ENCODE results near the gene CSGALNACT2.
"Not testable (repeated sequence)": the region's sequence is repeated elsewhere in the genome, so short reads cannot be mapped to it uniquely, and the experiment has no call there.

The CSGALNACT2 gene

GRCh38 chr10:43145311-43145710 is 7.1 kb downstream of the CSGALNACT2 start:
- no peak for DNase-seq (ENCODE audit: low read depth, low spot score)

GRCh38 chr10:43145936-43146335 is 7.7 kb downstream of the CSGALNACT2 start:
- DNase-seq (ENCODE audit: low read depth, low spot score) = not testable (repeated sequence)

- no peak for DNase-seq (ENCODE audit: low read depth, low spot score)
Measured at GRCh38 chr10:43151371-43151770, 13.1 kb downstream of the CSGALNACT2 start.

- no peak for DNase-seq (ENCODE audit: low read depth, low spot score)
Measured at GRCh38 chr10:43153901-43154300, 15.7 kb downstream of the CSGALNACT2 start.

GRCh38 chr10:43155221-43155620 is 17.0 kb downstream of the CSGALNACT2 start:
- DNase-seq (ENCODE audit: low read depth, low spot score) = no peak

DNA sequence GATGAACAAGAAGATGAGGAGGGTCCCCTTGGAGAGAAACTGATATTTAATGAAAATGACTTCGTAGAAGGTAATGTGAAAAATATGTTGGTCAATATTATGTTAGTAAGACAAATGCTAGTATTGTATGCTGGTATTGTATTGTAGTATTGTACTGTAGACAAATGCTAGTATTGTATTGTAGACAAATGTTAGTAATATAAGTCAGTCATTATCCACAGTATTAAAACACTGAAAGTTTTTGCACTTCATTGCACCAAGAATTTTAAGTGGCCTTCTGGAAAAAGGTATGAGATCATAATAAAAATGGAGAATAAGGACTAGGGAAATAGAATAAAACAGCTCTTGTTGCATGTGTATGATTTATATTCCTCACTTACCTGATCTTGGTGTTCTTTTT is 17.5 kb downstream of the CSGALNACT2 start:
- DNase-seq (ENCODE audit: low read depth, low spot score) = no peak

DNA sequence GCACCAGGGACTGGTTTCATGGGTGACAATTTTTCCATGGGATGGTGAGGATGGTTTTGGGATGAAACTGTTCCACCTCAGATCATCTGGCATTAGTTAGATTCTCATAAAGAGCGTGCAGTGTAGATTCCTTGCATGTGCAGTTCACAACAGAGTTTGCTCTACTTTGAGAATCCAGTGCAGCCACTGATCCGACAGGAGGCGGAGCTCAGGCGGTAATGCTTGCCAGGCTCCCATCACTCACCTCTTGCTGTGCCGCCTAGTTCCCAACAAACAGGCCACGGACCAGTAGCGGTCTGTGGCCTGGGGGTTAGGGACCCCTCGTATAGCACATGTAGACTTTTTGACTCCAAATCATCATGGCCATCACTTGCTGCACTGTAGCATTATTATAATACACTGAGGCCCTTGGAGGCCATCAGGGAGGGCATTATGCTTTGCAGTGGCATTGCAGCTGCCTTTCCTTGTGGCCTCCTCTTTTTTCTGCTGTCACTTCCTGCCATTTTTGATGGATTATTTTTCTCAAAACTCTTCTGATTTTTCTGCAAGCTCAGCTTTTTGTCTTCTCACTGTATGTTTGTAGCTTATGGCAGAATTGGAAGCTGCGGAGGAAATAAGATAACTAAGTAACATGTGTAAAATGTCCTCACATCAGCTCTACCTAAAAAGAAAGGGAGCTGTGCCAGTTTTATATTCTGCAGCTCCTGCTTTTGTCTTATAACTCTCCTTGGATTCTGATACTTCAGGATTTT is 18.5 kb downstream of the CSGALNACT2 start:
- DNase-seq (ENCODE audit: low read depth, low spot score) = no peak

DNA sequence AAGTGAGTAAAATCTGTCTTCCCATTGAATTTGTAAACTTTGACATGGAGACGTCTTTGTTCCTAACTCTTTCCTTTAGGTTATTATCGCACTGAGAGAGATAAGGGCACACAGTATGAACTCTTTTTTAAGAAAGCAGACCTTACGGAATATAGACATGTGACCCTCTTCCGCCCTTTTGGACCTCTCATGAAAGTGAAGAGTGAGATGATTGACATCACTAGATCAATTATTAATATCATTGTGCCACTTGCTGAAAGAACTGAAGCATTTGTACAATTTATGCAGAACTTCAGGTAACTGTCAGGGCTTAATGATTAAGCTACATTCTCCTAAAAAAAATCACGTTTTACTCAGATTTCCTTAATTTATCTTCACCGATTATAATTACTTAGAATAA is 20.4 kb downstream of the CSGALNACT2 start:
- no peak for DNase-seq (ENCODE audit: low read depth, low spot score)

GRCh38 chr10:43160046-43160920 is 22.0 kb downstream of the CSGALNACT2 start:
- DNase-seq (ENCODE audit: low read depth, low spot score) = no peak

GRCh38 chr10:43160921-43161255 is 22.6 kb downstream of the CSGALNACT2 start:
- no peak for DNase-seq (ENCODE audit: low read depth, low spot score)

DNA sequence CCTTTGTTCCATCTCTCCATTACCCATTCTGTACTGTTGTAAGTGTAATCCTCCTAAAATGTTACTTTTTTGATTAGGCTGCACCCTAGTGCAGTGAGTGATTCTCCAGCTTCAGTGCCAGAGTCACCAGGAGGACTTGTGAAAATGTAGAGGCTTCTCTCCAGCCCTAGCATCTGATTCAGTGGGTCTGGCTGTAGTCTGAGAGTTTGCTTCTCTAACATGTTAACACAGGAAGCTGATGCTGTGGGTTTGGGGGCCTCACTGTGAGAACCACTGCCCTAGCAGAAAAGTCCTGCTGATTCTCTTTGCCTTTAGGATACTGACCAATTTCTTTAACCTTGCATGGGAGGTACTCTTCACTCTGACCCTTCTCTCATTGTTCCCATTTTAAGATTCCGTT is 24.4 kb downstream of the CSGALNACT2 start:
- no peak for DNase-seq (ENCODE audit: low read depth, low spot score)

DNA sequence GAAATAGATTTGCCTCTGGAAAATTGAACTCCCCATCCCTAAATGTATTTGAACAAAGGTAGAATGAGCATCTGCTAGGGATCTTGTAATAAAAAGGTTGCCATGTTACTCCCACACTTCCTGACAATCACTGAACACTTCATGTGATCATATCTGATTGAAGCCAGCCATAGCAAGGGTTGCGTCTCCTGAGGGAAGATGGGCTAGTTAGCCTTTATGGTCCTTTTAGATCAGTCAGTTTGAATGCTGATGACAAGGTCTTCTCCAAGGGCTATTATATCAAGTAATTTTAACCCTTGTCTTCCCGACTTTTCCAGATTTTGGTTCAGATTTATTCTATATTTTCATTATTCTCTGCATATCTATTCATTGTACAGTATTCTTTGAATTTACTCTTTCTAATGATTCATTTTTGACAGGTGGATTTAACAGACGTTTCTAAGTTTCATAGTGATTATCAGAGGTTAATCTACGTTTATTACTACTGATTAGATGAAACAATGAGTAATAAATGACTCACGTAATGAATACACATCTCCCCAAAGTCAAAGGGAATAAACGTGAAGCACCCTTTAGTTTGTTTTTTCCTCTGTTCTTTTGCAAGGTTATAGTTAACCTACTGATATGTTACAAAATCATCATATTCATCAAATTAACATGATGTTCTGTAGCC is 28.1 kb downstream of the CSGALNACT2 start:
- no peak for DNase-seq (ENCODE audit: low read depth, low spot score)

- DNase-seq (ENCODE audit: low read depth, low spot score) = no peak
Measured at GRCh38 chr10:43166880-43167497, 28.7 kb downstream of the CSGALNACT2 start.

- DNase-seq (ENCODE audit: low read depth, low spot score) = no peak
Measured at GRCh38 chr10:43167498-43167889, 29.2 kb downstream of the CSGALNACT2 start.

DNA sequence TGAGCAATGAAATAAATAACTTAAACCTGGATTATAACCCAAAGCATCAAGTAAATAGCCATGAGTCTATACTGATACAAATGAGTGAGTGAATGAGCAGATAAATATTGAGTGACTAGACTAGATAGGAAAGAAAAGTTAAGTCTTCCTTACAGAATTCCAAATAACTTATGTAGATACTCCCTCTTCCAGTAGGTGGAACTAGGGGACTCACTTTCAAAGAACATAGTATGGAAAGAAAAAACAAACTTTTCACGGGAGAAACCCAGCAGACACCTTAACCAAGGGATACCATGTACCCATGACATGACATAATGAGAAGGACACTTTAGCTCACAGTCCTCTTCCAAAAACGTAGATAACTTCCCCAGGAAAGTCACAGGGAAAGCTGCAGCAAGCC is 32.2 kb downstream of the CSGALNACT2 start:
- no peak for DNase-seq (ENCODE audit: low read depth, low spot score)

- DNase-seq (ENCODE audit: low read depth, low spot score) = no peak
Measured at GRCh38 chr10:43172645-43173044, 34.4 kb downstream of the CSGALNACT2 start.

GRCh38 chr10:43173120-43173519 is 34.9 kb downstream of the CSGALNACT2 start:
- DNase-seq (ENCODE audit: low read depth, low spot score) = no peak

GRCh38 chr10:43174969-43175368 is 36.7 kb downstream of the CSGALNACT2 start:
- DNase-seq (ENCODE audit: low read depth, low spot score) = no peak

- no peak for DNase-seq (ENCODE audit: low read depth, low spot score)
Measured at GRCh38 chr10:43176271-43176670, 38.0 kb downstream of the CSGALNACT2 start.

- no peak for DNase-seq (ENCODE audit: low read depth, low spot score)
Measured at GRCh38 chr10:43177595-43177994, 39.4 kb downstream of the CSGALNACT2 start.

GRCh38 chr10:43181146-43181545 is 42.9 kb downstream of the CSGALNACT2 start:
- no peak for DNase-seq (ENCODE audit: low read depth, low spot score)

DNA sequence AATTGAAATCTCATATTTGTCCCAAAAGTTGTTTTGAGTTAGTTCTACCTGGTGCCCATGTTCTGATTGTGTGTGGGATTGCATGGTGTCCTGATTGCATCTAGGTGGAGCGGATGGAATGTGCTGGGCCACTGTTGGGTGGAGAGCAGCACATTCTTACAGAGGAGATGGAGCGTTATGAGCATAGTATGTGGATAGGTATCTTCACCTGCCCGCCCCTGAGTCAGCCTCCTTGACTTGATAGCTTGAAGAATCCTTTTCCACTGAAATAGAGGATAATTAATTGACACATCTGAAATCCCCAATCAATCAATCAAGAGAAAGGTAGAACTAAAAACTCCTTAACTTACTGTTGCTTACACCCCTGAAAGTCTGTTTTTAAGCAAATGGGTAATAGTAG is 45.5 kb downstream of the CSGALNACT2 start:
- DNase-seq (ENCODE audit: low read depth, low spot score) = not testable (repeated sequence)

All from smooth muscle cell of the brain vasculature (primary cell).